ENCODE data around the gene SMYD3.

Gene SMYD3

DNA sequence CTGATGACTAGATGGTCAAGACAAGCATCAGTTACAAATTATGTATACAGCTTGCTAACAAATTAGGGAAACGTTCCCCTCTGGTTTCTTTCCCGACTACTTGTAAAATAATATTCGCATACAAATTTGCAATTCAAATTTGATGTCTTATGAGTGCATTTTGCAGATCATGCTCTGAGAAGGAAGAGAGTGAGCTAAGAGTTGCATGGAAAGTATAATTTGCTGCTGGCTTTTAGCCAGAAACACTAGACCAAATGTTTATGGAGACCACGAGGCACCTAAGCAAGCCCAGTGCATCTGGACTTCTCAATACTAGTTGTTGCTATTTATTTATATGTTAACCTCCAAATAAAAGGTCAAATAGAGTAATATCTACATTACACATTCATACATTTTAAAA lies 216.0 kb downstream of the SMYD3 start:
- TF ChIP-seq, protein P1, sequence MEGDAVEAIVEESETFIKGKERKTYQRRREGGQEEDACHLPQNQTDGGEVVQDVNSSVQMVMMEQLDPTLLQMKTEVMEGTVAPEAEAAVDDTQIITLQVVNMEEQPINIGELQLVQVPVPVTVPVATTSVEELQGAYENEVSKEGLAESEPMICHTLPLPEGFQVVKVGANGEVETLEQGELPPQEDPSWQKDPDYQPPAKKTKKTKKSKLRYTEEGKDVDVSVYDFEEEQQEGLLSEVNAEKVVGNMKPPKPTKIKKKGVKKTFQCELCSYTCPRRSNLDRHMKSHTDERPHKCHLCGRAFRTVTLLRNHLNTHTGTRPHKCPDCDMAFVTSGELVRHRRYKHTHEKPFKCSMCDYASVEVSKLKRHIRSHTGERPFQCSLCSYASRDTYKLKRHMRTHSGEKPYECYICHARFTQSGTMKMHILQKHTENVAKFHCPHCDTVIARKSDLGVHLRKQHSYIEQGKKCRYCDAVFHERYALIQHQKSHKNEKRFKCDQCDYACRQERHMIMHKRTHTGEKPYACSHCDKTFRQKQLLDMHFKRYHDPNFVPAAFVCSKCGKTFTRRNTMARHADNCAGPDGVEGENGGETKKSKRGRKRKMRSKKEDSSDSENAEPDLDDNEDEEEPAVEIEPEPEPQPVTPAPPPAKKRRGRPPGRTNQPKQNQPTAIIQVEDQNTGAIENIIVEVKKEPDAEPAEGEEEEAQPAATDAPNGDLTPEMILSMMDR (conservative IDR thresholded peaks at IDR 0.05; ENCODE audit: low read depth, low read length): no peak
- no peak overlapping the region for H3K4me3 ChIP-seq (ENCODE audit: low read length)
- DNase-seq (ENCODE audit: low read depth): no peak

DNA sequence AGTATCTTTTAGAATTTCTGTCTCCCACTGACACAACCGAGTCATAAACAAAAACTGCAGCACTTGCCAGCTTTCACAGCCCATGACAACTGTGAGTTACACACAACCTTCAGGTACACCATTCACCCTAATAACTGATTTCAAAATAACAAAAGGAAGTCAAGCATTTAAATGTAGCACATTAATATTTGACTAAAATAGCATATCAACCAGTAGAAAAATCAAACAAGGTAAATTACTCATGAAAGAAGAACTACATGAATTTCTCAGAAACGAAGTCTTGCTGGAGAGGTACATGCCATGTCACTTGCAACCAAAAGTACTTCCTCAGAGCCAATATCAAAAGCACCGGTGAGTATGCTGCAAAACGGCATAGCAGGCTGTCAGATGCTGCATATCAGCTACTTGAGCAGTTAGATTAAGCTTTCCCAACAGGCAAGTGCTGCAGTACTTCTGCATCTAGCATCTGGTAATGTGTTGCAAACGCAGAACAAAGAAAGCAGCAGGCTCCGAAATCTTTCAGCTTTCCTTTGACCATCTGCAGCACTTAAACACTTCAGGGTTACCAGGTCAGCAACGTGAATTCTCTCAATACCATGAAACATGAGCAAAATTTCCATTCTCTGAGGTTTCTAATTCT lies 223.2 kb downstream of the SMYD3 start:
- TF ChIP-seq, protein P1 (conservative IDR thresholded peaks at IDR 0.05; ENCODE audit: low read depth, low read length): no peak
- no peak overlapping the region for H3K4me3 ChIP-seq (ENCODE audit: low read length)
- DNase-seq (ENCODE audit: low read depth): no peak

DNA sequence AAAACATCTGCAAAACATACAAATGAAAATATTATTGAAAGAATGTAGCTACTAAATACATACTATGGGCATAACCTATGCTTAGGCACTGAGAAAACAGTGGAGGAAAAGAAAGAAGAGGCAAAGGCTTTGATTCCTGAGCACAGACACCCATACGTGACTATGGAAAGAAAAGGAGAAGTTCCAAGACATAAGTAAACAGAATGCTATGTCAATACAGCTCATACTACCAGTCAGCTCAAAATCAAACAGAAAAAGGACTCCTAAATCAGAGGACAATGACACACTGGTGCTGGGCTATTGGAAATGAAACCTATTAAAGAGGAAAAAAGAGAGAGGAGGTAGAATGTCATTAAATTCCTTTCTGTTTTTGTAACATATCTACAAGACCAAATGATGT lies 225.4 kb downstream of the SMYD3 start:
- TF ChIP-seq, protein P1 (conservative IDR thresholded peaks at IDR 0.05; ENCODE audit: low read depth, low read length): no peak
- no peak for DNase-seq (ENCODE audit: low read depth)

DNA sequence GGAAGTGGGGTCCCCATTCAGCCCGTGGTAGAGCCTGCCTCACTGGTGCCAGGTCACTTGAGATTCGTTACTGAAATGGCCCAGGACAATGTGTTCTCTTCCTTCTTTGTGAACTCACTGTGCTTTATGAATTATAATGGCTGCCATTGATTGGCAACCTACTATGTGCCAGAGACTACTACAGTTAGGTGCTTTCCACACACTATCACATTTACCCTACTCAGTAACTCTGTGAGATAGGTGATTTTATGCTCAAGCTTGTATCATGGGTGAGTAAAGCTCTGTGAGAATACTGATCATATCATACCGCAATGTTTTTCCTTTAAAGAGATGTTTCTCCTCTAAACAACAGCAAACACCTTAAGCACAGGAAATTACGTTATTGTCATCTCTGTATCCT lies 225.9 kb downstream of the SMYD3 start:
- DNase-seq (ENCODE audit: low read depth): no peak
- no peak overlapping the region for H3K4me3 ChIP-seq (ENCODE audit: low read length)
- TF ChIP-seq, protein P1 (conservative IDR thresholded peaks at IDR 0.05; ENCODE audit: low read depth, low read length): no peak

More for the DNA sequence above, 225.4 kb downstream of the SMYD3 start:
- H3K4me3 ChIP-seq (ENCODE audit: low read length): no peak overlapping the region

DNA sequence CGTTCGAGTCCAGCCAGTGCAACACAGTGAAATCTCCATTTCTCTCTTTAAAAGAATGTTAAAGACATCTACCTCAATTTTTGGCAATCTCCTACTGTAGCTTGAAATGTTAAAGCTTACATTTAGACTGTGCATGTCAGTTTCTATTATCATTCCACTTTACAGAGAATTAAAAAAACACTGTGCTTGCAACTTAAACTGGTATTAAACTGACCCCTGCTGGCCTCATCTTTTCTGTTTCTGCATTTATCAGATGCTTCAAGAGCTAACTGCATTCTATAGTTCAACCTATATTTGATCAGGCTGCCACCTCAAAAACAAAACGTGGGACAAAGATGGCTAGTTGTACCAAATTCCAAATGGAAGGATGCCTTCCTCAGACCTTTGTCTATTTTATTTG lies 226.5 kb downstream of the SMYD3 start:
- TF ChIP-seq, protein P1 (conservative IDR thresholded peaks at IDR 0.05; ENCODE audit: low read depth, low read length): peak; percentile 43
- no peak overlapping the region for H3K4me3 ChIP-seq (ENCODE audit: low read length)
- no peak for DNase-seq (ENCODE audit: low read depth)

DNA sequence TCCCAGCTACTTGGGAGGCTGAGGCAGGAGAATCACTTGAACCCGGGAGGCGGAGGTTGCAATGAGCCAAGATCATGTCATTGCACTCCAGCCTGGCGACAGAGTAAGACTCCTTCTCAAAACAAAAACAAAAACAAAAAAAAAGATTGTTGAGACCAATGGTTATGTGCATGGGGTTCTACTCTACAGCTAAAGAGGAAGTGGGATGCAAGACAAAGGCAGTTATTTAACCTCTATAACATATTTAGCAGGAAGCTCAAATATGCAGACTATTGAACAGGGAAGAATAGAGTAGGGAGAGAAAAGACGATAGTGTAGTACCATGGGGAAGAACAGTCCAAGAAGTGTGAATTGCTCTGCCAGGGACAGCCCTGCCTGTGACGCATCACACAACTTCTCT lies 227.7 kb downstream of the SMYD3 start:
- TF ChIP-seq, protein P1 (conservative IDR thresholded peaks at IDR 0.05; ENCODE audit: low read depth, low read length): no peak
- H3K4me3 ChIP-seq (ENCODE audit: low read length): no peak overlapping the region
- no peak for DNase-seq (ENCODE audit: low read depth)

DNA sequence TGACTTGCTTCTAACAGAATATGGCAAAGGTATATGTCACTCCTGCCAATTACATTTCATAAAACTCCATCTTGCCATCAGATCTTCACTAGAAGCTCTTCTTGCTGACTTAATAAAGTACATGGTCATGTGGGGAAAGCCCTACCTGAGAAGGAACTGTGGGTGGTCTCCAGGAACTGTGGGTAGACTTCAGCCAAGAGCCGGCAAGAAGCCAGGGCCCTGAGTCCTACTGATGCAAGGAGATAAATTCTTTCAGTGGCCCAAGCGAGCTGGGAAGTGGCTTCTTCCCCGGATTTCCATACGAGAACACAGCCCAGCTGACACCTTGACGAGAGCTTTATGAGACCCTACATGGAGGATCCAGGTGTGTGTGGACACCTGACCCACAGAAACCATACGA lies 228.7 kb downstream of the SMYD3 start:
- TF ChIP-seq, protein P1 (conservative IDR thresholded peaks at IDR 0.05; ENCODE audit: low read depth, low read length): no peak
- no peak overlapping the region for H3K4me3 ChIP-seq (ENCODE audit: low read length)
- DNase-seq (ENCODE audit: low read depth): no peak
